Ovary (tissue), 3 donors: ENCODE data around the gene HK1.

Source experiments
- CTCF ChIP-seq, 3 donors: fragments of 450-650 bp in 2 of 3; fragments of 200-600 bp in 1 of 3; IDR thresholded peaks; one replicate each; pipeline versions ENCODE4 v1.5.1 to v1.8.0; 2016 to 2022; ENCODE audit warnings: antibody characterized with exemption in 3 of 3, mild to moderate bottlenecking in 1 of 3
- EP300 ChIP-seq: sonication (generic); formaldehyde crosslinking; IDR thresholded peaks from one replicate; pipeline ENCODE4 v1.6.1; 2017; ENCODE audit warnings: antibody characterized with exemption
- POLR2A ChIP-seq: fragments of 450-650 bp; IDR thresholded peaks from one replicate; pipeline ENCODE4 v1.6.1; 2017; ENCODE audit warnings: antibody characterized with exemption, mild to moderate bottlenecking, moderate library complexity
- donor health status: DM: no; HTN: no; CAD: no.

GRCh38 chr10:69394020-69394419, 115.7 kb downstream of the HK1 start:
- TF ChIP-seq CTCF (IDR thresholded peaks at IDR 0.05) (no peak), EP300 (no peak), POLR2A (no peak)
